SU-DHL-6 (cell line): ENCODE data around the gene MRPS18C.

Experiments
- H2AFZ ChIP-seq: fragments of 200-600 bp; sonication (generic); 2 replicates; pipeline ENCODE4 v1.6.1; 2014; ENCODE audit warnings: low read depth, mild to moderate bottlenecking, moderate library complexity, mixed read lengths, antibody characterized with exemption, low read length; ENCODE audit not compliant: severe bottlenecking
- H3F3A ChIP-seq: fragments of 200-600 bp; shearing (Covaris generic); 2 replicates; pipeline ENCODE4 v1.6.0; 2016; ENCODE audit warnings: antibody characterized with exemption, mild to moderate bottlenecking; ENCODE audit not compliant: insufficient read depth
- H3K27ac ChIP-seq: fragments of 200-600 bp; sonication (generic); 2 replicates; pipeline ENCODE4 v1.5.1; 2016; ENCODE audit warnings: low read depth, mild to moderate bottlenecking, low read length, moderate library complexity, mixed read lengths
- H3K27me3 ChIP-seq: fragments of 200-600 bp; sonication (generic), shearing (Covaris generic); 2 replicates; pipeline ENCODE4 v1.6.0; 2014; ENCODE audit warnings: mild to moderate bottlenecking, low read length
- H3K36me3 ChIP-seq: fragments of 200-600 bp; sonication (generic); 2 replicates; pipeline ENCODE4 v1.6.1; 2014; ENCODE audit warnings: mild to moderate bottlenecking, low read length, mixed read lengths
- H3K4me2 ChIP-seq: fragments of 300-600, 200-600 bp; shearing (Covaris generic), sonication (generic); 2 replicates; pipeline ENCODE4 v1.6.0; 2014; ENCODE audit warnings: low read length, low read depth, mild to moderate bottlenecking; ENCODE audit not compliant: poor library complexity, severe bottlenecking
- H3K4me3 ChIP-seq: fragments of 200-600 bp; sonication (generic); 2 replicates; pipeline ENCODE4 v1.5.1; 2014; ENCODE audit warnings: antibody characterized with exemption, low read length, mild to moderate bottlenecking, mixed read lengths; ENCODE audit not compliant: insufficient read depth, poor library complexity, severe bottlenecking
- H3K79me2 ChIP-seq: fragments of 200-600 bp; sonication (generic); 2 replicates; pipeline ENCODE4 v1.6.1; 2014; ENCODE audit warnings: mild to moderate bottlenecking, low read length, moderate library complexity; ENCODE audit not compliant: insufficient read depth
- H3K9ac ChIP-seq: fragments of 200-600 bp; sonication (generic); 2 replicates; pipeline ENCODE4 v1.7.0; 2014; ENCODE audit warnings: mild to moderate bottlenecking, low read length
- H3K9me2 ChIP-seq: fragments of 200-600 bp; sonication (generic); replicated peaks from 2 replicates; pipeline ENCODE4 v1.6.1; 2014; ENCODE audit warnings: low read length; ENCODE audit not compliant: insufficient read depth
- H3K9me3 ChIP-seq: fragments of 200-600 bp; sonication (generic); 2 replicates; pipeline ENCODE4 v1.6.1; 2014; ENCODE audit warnings: low read length, mixed read lengths; ENCODE audit not compliant: insufficient read depth
- H4K20me1 ChIP-seq: fragments of 200-600 bp; sonication (generic); 2 replicates; pipeline ENCODE4 v1.6.1; 2014; ENCODE audit warnings: low read depth, mild to moderate bottlenecking, antibody characterized with exemption, low read length, moderate library complexity, mixed read lengths
- CTCF ChIP-seq: fragments of 200-600 bp; sonication (generic); IDR thresholded peaks from one replicate; pipeline ENCODE4 v1.5.1; 2017; ENCODE audit warnings: antibody characterized with exemption, mild to moderate bottlenecking, low read length, moderate library complexity; ENCODE audit not compliant: insufficient read depth, poor library complexity, severe bottlenecking
- EZH2phosphoT487 ChIP-seq: fragments of 200-600 bp; sonication (generic), shearing (Covaris generic); conservative IDR thresholded peaks from 2 replicates; pipeline ENCODE4 v1.6.1; 2018; ENCODE audit warnings: mild to moderate bottlenecking, antibody characterized with exemption, low read length, moderate library complexity, mixed read lengths

The MRPS18C gene

GRCh38 chr4:83455281-83456183 lies at the start of gene MRPS18C, which contains the start of gene HELQ:
Gene MRPS18C (plus strand): TSS chr4:83456058. CDS start chr4:83456078, 20 bp downstream.
Gene HELQ (minus strand): TSS chr4:83455823. CDS start chr4:83455693, 130 bp downstream.
- Histone ChIP-seq H4K20me1 (no peaks in the 10 kb centered on the region), H3K79me2 (peaks cover 44% of the 10 kb centered on the region)

GRCh38 chr4:83408908-83409307 lies 47.0 kb upstream of the MRPS18C start:
- Histone ChIP-seq H3K27ac (no peak overlapping the region), H3K27me3 (no peaks in the 10 kb centered on the region), H3K9ac (no peak overlapping the region), H4K20me1 (no peaks in the 10 kb centered on the region), H3F3A (no peaks in the 10 kb centered on the region), H3K36me3 (no peaks in the 10 kb centered on the region; the same call in 1 of the 2 replicates), H3K9me2 (no peaks in the 10 kb centered on the region), H3K4me2 (no peak overlapping the region), H3K9me3 (no peaks in the 10 kb centered on the region), H3K4me3 (no peak overlapping the region), H3K79me2 (no peaks in the 10 kb centered on the region), H2AFZ (no peak overlapping the region)
- TF ChIP-seq CTCF, result no peak
- no peak for TF ChIP-seq EZH2phosphoT487

More at GRCh38 chr4:83455281-83456183, at the start of gene MRPS18C, which contains the start of gene HELQ:
- Histone ChIP-seq H3K9me2 (no peaks in the 10 kb centered on the region), H2AFZ (peak within 1 kb of the TSS; percentile 68), H3K4me2 (peak within 1 kb of the TSS; percentile 96), H3K36me3 (peaks cover 6% of the 10 kb centered on the region; the same call in 1 of the 2 replicates), H3K9me3 (no peaks in the 10 kb centered on the region), H3K27ac (peak within 1 kb of the TSS; percentile 69), H3K4me3 (peak within 1 kb of the TSS; percentile 96), H3K9ac (peak within 1 kb of the TSS; percentile 81), H3F3A (peaks cover 9% of the 10 kb centered on the region; the same call in 1 of the 2 replicates), H3K27me3 (no peaks in the 10 kb centered on the region)
- no peak for TF ChIP-seq EZH2phosphoT487
- TF ChIP-seq CTCF, result no peak

- H3K9me3 ChIP-seq, result no peaks in the 10 kb centered on the region
- H3K36me3 ChIP-seq, result no peaks in the 10 kb centered on the region
- TF ChIP-seq CTCF, result no peak
- TF ChIP-seq EZH2phosphoT487, result no peak
These were observed 42.2 kb upstream of the MRPS18C start for GRCh38 chr4:83413676-83414075.

More at GRCh38 chr4:83413676-83414075, 42.2 kb upstream of the MRPS18C start:
- H2AFZ ChIP-seq, result no peak overlapping the region
- H3K27me3 ChIP-seq, result no peaks in the 10 kb centered on the region
- no peak overlapping the region for H3K4me2 ChIP-seq
- no peaks in the 10 kb centered on the region for H3K79me2 ChIP-seq
- H3F3A ChIP-seq, result no peaks in the 10 kb centered on the region
- no peak overlapping the region for H3K9ac ChIP-seq
- no peak overlapping the region for H3K4me3 ChIP-seq
- H3K27ac ChIP-seq, result no peak overlapping the region
- no peaks in the 10 kb centered on the region for H4K20me1 ChIP-seq
- no peaks in the 10 kb centered on the region for H3K9me2 ChIP-seq
